B cell (primary cell): ENCODE results near the gene TMOD2. TPM values are rescaled to one million over a fixed set of nuclear protein-coding genes. Genes with fewer than 3 reads are reported as not detected.

ENCODE experiments used
- ATAC-seq: fragments of 200-7000 bp; cut with Tn5 transposase; one replicate; pipeline ENCODE4 v1.10.0; 2021; ENCODE audit warnings: low read depth, mild to moderate bottlenecking, moderate number of reproducible peaks, moderate library complexity
- CTCF ChIA-PET: fragments of 350-600 bp; sonication (Branson Sonifier 250); formaldehyde crosslinking; loops from one replicate; lab custom pipeline; 2021; ENCODE audit warnings: antibody characterized with exemption, inconsistent platforms; lab: Charles Lee
- POLR2A ChIA-PET: fragments of 350-600 bp; sonication (Branson Sonifier 250); formaldehyde crosslinking; loops from one replicate; lab custom pipeline; 2021; ENCODE audit warnings: antibody characterized with exemption; lab: Charles Lee
- DNase-seq: peaks from one replicate; pipeline ENCODE4 v3.0.0; 2013
- H2AFZ ChIP-seq: 2 replicates; pipeline ENCODE4 v1.6.1; 2012; ENCODE audit warnings: mild to moderate bottlenecking, low read depth, low read length; ENCODE audit not compliant: insufficient read depth, poor library complexity, severe bottlenecking
- H3K27ac ChIP-seq, 2 donors: 1 replicate in 1 of 2; 2 replicates in 1 of 2; pipeline ENCODE4 v1.5.1; 2012 to 2013; ENCODE audit warnings: low read length in 2 of 2, mild to moderate bottlenecking in 2 of 2, moderate library complexity in 1 of 2
- H3K27me3 ChIP-seq, 4 experiments: fragments of 200-600 bp in 1 of 4; sonication (generic) in 1 of 4; replicated peaks in 1 of 4; 1 replicate in 2 of 4; 2 replicates in 2 of 4; pipeline versions ENCODE4 v1.6.1 to v1.7.0; 2013 to 2016; ENCODE audit warnings: low read length in 3 of 4, mild to moderate bottlenecking in 2 of 4, mixed read lengths in 1 of 4, moderate library complexity in 1 of 4; ENCODE audit not compliant: insufficient read depth in 4 of 4, control insufficient read depth in 3 of 4; ENCODE audit errors: control extremely low read depth in 1 of 4
- H3K36me3 ChIP-seq, 2 experiments: replicated peaks in 1 of 2; 1 replicate in 1 of 2; 2 replicates in 1 of 2; pipeline versions ENCODE4 v1.6.1 to v1.7.1; 2013; ENCODE audit warnings: low read length in 1 of 2; ENCODE audit not compliant: insufficient read depth in 2 of 2, control insufficient read depth in 1 of 2; ENCODE audit errors: control extremely low read depth in 1 of 2, extremely low read depth in 1 of 2
- H3K4me1 ChIP-seq, 2 donors: fragments of 200-600 bp in 1 of 2; sonication (generic) in 1 of 2; 1 replicate in 1 of 2; 2 replicates in 1 of 2; pipeline versions ENCODE4 v1.5.1 to v1.6.1; 2013 to 2017; ENCODE audit warnings: low read length in 2 of 2; ENCODE audit not compliant: control insufficient read depth in 2 of 2, insufficient read depth in 2 of 2
- H3K4me2 ChIP-seq: replicated peaks from 2 replicates; pipeline ENCODE3; 2012; ENCODE audit warnings: mild to moderate bottlenecking, low read depth, low read length; ENCODE audit not compliant: poor library complexity, severe bottlenecking
- H3K4me3 ChIP-seq, 5 experiments: fragments of 200-600 bp in 1 of 5; sonication (generic) in 1 of 5; 1 replicate in 3 of 5; 2 replicates in 2 of 5; pipeline versions ENCODE4 v1.5.1 to v1.7.0; 2011 to 2016; ENCODE audit warnings: low read length in 4 of 5, mild to moderate bottlenecking in 4 of 5, low read depth in 2 of 5, control low read depth in 1 of 5, moderate library complexity in 1 of 5; ENCODE audit not compliant: insufficient read depth in 1 of 5; ENCODE audit errors: control extremely low read depth in 1 of 5, extremely low read depth in 1 of 5
- H3K79me2 ChIP-seq: fragments of 200-600 bp; sonication (generic); one replicate; pipeline ENCODE4 v1.6.0; 2016; ENCODE audit warnings: low read length; ENCODE audit not compliant: control insufficient read depth, insufficient read depth
- H3K9ac ChIP-seq: fragments of 200-600 bp; sonication (generic); 2 replicates; pipeline ENCODE4 v1.6.1; 2017; ENCODE audit warnings: mild to moderate bottlenecking, low read length, moderate library complexity
- H3K9me3 ChIP-seq, 3 donors: one replicate each; pipeline versions ENCODE4 v1.6.1 to v1.7.1; 2013; ENCODE audit warnings: low read length in 2 of 3; ENCODE audit not compliant: control insufficient read depth in 2 of 3, insufficient read depth in 1 of 3; ENCODE audit errors: control extremely low read depth in 1 of 3
- H4K20me1 ChIP-seq: 2 replicates; pipeline ENCODE4 v1.6.0; 2012; ENCODE audit warnings: mild to moderate bottlenecking, low read length; ENCODE audit not compliant: insufficient read depth, control insufficient read depth, poor library complexity, severe bottlenecking
- H3K27ac Mint-ChIP-seq: one replicate; pipeline ENCODE4 v1.8.0; 2021; ENCODE audit warnings: mixed read lengths
- H3K27me3 Mint-ChIP-seq: one replicate; pipeline ENCODE4 v1.8.0; 2021; ENCODE audit warnings: mixed read lengths
- H3K4me1 Mint-ChIP-seq: one replicate; pipeline ENCODE4 v1.8.0; 2021; ENCODE audit warnings: mixed read lengths
- H3K4me3 Mint-ChIP-seq: one replicate; pipeline ENCODE4 v1.8.0; 2021; ENCODE audit warnings: mixed read lengths
- H3K9me3 Mint-ChIP-seq: one replicate; pipeline ENCODE4 v1.8.0; 2022; ENCODE audit warnings: mixed read lengths; ENCODE audit not compliant: insufficient read depth
- EZH2 ChIP-seq: IDR thresholded peaks from 2 replicates; pipeline ENCODE4 v1.6.1; 2012; ENCODE audit warnings: borderline replicate concordance, low read depth, mild to moderate bottlenecking, moderate library complexity, low read length; ENCODE audit not compliant: insufficient read depth, poor library complexity, severe bottlenecking
- WGBS: methylation state at CpG from one replicate; pipeline ENCODE4 v1.1.5; 2013; ENCODE audit warnings: missing lambda C conversion rate; ENCODE audit not compliant: insufficient coverage; 5-methylcytosine and 5-hydroxymethylcytosine counted together
- intact Hi-C: fragments of 100-400 bp; cut with micrococcal nuclease; formaldehyde crosslinking; loops from one replicate; pipeline ENCODE4 v1.10.0; 2022
- polyA plus RNA-seq: library from polyadenylated mRNA; depleted of rRNA; stranded (reverse); fragments of >200 nt; gene quantifications from 2 replicates; pipeline ENCODE4 v1.2.3, GENCODE V29; 2012
- total RNA-seq, 2 donors: library from RNA; stranded (reverse); fragments of 120-200 nt in 1 of 2; gene quantifications; 1 replicate in 1 of 2; 2 replicates in 1 of 2; pipeline versions ENCODE4 v1.2.3 to v1.2.4, GENCODE V29; 2013 to 2022
- TF ChIP-seq, protein P1 (sequence below): fragments of 200-600 bp; IDR thresholded peaks from one replicate; pipeline ENCODE4 v1.8.0; 2022; ENCODE audit warnings: antibody characterized with exemption, mild to moderate bottlenecking

TMOD2 gene
- total and polyA plus RNA-seq, 2 donors (not counting 1 experiment from before 2014, with no cell fraction given), result 5.7 to 25.9 TPM

DNA sequence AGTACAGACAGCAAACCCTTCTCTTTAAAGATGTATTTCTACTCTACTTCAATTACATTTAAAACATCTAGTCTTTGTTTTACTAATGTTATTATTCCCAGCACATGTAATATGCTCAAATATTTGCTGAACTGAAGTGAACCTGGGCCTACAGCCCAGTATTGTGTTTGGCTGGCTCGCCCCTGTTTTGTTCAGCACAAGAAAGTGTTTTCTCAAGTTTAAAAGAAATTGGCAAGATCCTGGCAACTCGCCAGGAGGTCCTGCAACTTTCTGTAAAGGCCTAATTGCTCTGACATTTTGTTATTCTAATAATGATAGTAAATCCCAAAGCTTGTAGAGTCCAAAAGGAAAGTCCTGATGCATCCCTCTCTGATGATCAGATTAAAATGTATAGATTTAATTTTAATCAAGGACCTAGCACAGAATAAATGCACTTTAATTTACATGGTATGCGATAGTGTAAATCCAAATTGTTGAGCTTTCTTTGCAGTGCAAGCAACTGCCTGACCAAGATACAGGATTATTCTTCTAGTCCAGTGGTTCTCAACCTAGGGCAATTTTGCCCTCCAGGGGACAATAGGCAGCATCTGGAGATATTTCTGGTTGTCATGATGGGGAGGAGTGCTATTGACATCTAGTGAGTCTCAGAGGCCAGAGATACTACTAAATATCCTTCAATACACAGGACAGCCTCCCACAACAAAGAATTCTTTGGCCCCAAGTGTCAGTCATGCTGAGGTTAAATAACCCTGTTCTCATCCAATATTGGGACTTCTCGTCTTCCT lies 42.3 kb downstream of the TMOD2 start:
- Histone ChIP-seq H3K4me2 (no peak overlapping the region), H3K27ac (no peak overlapping the region), H4K20me1 (no peaks in the 10 kb centered on the region), H3K27me3 (no peaks in the 10 kb centered on the region), H3K9me3 (no peaks in the 10 kb centered on the region), H3K36me3 (peaks cover 0 to 7% of the 10 kb centered on the region in 2 experiments), H3K4me1 (no peaks in the 10 kb centered on the region), H3K4me3 (no peak overlapping the region), H2AFZ (no peak overlapping the region), H3K79me2 (no peaks in the 10 kb centered on the region), H3K9ac (no peak overlapping the region)
- DNase-seq (no peak), ATAC-seq (no peak)
- no peaks in the 10 kb centered on the region for H3K9me3 Mint-ChIP-seq
- H3K4me3 Mint-ChIP-seq, result no peak overlapping the region
- CTCF ChIA-PET, result interaction anchor here (1.2 kb wide), 2 partner anchors 11 to 17 kb away, joined by 3 read pairs; no protein-coding TSS in a partner anchor
- H3K4me1 Mint-ChIP-seq, result no peaks in the 10 kb centered on the region
- intact Hi-C loops, result no loop called here
- WGBS, result 100% methylated on average over 1 of the region's 4 CpGs
- POLR2A ChIA-PET, result no interaction called here
- TF ChIP-seq, protein P1, sequence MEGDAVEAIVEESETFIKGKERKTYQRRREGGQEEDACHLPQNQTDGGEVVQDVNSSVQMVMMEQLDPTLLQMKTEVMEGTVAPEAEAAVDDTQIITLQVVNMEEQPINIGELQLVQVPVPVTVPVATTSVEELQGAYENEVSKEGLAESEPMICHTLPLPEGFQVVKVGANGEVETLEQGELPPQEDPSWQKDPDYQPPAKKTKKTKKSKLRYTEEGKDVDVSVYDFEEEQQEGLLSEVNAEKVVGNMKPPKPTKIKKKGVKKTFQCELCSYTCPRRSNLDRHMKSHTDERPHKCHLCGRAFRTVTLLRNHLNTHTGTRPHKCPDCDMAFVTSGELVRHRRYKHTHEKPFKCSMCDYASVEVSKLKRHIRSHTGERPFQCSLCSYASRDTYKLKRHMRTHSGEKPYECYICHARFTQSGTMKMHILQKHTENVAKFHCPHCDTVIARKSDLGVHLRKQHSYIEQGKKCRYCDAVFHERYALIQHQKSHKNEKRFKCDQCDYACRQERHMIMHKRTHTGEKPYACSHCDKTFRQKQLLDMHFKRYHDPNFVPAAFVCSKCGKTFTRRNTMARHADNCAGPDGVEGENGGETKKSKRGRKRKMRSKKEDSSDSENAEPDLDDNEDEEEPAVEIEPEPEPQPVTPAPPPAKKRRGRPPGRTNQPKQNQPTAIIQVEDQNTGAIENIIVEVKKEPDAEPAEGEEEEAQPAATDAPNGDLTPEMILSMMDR, result no peak
- TF ChIP-seq EZH2, result no peak
- no peak overlapping the region for H3K27ac Mint-ChIP-seq
- H3K27me3 Mint-ChIP-seq, result no peaks in the 10 kb centered on the region

DNA sequence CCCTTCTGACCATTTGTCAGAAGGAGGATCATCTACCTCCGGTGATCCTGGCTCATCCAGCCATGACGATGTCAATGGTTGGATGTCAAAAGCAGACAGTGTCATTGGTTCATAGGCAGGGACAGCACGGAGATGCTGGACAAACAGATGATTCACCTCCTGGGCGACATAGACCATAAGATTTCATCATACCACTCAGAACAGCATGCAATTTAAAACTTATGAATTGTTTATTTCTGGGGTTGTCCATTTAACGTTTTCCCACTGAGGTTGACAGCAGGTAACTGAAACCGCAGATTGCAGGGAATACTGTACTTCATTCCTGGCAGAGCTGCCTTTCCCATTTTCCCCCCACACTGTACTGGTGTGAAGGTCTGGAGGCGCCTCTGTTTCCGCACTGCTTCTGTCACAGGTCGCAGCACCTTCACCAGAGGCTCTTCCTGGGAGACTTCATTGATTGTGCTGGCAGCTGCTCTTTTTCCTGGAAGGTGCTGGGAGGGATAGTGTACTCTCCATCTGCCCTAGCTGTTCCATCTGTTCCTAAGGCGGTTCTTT lies 45.5 kb downstream of the TMOD2 start:
- Mint-ChIP-seq H3K27ac (no peak overlapping the region), H3K4me3 (no peak overlapping the region), H3K9me3 (no peaks in the 10 kb centered on the region), H3K27me3 (no peaks in the 10 kb centered on the region), H3K4me1 (peaks cover 6% of the 10 kb centered on the region)
- TF ChIP-seq, protein P1, result no peak
- no peak for TF ChIP-seq EZH2
- no peak for DNase-seq
- Histone ChIP-seq H3K27me3 (no peaks in the 10 kb centered on the region), H3K27ac (no peak overlapping the region), H3K4me3 (no peak overlapping the region), H3K4me2 (no peak overlapping the region), H4K20me1 (no peaks in the 10 kb centered on the region), H2AFZ (no peak overlapping the region), H3K4me1 (no peaks in the 10 kb centered on the region), H3K79me2 (no peaks in the 10 kb centered on the region), H3K9me3 (no peaks in the 10 kb centered on the region), H3K9ac (no peak overlapping the region), H3K36me3 (peaks cover 0 to 20% of the 10 kb centered on the region in 2 experiments)
- ChIA-PET POLR2A (interaction anchor here (0.6 kb wide), 1 partner anchor 356 kb away, joined by 3 read pairs; no protein-coding TSS in a partner anchor), CTCF (no interaction called here)
- 100% methylated on average over 2 of the region's 10 CpGs for WGBS
- no peak for ATAC-seq
- intact Hi-C loops, result no loop called here
